Measurements from ENCODE around the gene OARD1.

OARD1 gene

DNA sequence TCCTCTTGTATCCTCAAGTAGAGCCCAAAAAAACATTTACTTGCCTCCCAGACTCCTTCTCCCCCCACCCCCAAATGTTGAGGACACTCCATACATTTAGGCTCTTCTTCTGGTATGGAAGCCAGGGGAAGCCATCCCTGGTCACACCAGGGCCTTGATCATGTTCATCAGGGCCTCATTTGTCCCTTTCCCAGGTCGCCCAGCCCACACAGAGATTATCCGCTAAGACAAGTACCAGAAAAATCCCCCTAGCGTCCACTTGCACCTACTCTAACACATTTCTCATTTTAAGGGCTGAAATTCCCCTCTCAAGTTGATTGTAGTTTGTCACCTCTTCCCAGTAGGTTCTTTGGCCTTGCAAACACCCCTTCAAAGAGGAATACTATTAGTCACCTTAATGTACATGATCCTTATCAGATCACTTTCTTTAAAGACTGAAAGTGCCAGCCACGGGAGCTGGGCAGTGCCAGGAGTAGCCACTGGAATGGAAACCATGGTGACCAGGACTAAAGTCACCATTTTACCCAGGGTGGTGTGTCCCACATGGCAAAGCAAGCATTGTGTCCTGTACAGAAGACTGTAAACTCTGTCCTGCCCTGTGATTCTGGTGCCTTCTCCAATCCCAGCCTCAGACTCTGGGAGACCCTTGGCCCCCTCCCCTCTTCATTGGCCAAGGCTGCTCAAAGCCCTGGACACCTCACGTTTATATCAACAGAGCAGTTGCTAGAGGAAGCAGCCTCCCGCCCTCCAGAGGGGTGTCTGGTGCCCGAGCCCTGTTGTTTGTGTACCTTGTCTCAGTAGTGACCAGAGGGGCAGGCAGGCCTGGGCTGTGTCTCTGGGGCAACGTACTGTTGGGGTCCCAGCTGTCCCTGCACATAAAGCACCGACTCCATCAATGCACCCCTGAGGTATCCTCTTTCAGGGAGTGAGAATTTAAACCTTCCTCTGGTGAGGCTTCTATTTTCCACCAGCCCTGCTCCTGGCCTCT is 24.1 kb downstream of the OARD1 start:
- no peak for DNase-seq

GRCh38 chr6:41047306-41047705 is 24.9 kb downstream of the OARD1 start:
- no peak for DNase-seq

- DNase-seq, result no peak
Observed at GRCh38 chr6:41046084-41046483, 26.1 kb downstream of the OARD1 start.

DNA sequence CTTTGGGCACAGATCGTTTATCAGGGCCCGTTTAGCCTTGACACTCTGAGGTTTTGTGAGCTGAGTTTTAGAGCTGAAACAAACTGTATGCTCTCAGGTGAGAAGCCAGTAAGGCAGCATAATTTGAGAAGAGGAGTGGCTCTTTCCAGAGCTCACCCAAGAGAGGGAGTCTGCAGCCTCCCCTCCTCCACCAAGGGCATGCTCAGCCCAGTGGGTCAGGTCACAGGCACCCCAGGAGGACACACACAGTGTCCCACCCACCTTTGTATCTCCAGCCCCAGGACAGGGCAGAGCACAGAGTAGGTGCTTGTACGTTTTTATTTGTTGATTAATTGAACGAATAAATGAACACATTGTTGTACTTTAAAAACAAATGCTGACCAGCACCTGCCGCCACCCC is 26.5 kb downstream of the OARD1 start:
- no peak for DNase-seq

- DNase-seq, result no peak
Observed at GRCh38 chr6:41043151-41043550, 29.0 kb downstream of the OARD1 start.

DNA sequence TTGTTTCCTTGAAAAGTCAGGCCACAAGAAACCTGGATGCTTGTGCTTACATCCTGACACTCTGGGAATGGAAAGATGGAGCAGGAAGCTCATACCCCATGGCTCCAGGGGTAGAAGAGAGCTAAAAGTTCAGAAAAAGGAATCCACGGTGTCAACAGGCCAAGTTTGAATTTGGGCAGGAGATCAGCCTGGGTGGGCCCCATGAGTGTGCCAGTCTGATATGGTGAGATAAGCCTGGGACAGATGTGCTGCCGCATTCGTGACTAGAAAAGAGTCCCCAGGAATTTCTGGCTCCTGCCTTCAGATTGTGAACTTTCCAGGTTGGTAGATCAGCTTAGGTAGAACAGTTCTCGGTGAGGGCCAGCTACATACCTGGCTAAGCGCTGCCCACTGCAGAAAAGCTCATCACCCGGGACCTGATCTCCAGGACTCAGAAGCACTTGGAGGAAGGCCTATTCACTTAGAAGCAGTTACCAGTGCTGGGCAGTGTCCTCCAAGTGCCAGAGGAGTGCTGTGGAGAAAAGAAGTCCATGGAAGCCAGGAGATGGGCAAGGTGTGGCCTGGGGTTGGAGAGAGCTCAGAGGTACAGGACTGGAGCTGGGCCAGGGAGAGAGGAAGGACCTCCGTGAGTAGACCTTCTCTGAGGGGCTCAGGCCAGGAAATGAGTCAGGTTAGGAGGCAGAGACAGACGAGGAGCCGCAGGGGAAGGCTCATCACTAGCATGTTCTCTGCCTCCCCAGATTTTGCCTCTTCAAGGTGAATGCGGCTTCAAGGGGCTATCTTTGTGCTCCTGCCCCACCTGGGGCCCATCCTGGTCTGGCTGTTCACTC is 29.7 kb downstream of the OARD1 start, which contains the start of gene TSPO2:
TSS of gene TSPO2 (plus strand) at position 242 of the 830 bp plus-strand sequence. CDS start at position 761, 519 bp downstream.
- no peak for DNase-seq

- DNase-seq, result no peak
Observed at GRCh38 chr6:41040940-41041536, 31.1 kb downstream of the OARD1 start.

- DNase-seq, result no peak
Observed at GRCh38 chr6:41040101-41040939, 31.8 kb downstream of the OARD1 start.

DNA sequence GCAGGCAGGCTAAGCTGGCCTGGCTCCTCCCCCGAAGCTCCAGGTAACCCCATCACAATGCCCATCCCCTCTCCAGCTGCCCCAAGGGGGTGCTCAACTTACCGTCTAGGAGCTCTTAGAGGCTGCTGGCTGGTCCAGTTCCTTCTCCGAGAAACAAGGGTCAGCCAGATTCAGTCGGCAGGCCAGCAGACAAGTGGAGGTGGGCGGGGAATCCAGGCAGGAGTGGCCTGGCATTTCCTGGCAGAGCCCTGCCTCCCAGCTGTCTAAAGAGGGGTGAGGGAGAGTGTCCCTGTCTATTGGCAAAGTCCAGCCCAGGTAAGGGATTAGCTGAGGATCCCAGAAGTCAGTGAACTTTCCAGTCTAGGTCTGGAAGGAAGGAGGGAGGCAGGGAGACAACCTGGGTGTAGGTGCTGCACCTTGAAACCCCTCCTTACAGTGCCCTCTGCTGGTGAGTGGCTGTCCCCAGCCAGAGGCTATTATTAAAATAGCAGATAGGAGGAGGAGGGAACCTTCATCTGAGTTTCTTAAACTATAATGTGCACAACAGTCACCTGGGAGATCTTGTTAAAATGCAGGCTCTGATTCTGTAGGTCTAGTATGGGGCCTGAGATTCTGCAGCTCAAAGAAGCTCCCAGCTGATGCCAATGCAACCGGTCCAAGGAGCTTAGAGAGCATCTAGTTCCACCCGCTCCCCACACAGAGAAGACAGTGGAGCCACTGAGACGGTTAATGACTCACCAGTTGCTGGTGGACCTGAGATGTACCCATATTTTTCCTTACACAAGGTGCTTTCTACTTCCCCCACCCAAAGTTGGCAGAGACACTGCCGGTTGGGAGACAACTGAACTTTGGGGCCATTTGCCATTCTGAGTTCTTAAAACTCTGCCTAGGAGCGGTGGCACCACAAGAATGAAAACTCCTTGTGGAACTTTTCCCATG is 32.8 kb downstream of the OARD1 start, which contains the start of gene UNC5CL:
TSS of gene UNC5CL (minus strand) at position 162 of the 939 bp plus-strand sequence. CDS start 4,147 bp downstream, outside the sequence.
- DNase-seq, result no peak

DNA sequence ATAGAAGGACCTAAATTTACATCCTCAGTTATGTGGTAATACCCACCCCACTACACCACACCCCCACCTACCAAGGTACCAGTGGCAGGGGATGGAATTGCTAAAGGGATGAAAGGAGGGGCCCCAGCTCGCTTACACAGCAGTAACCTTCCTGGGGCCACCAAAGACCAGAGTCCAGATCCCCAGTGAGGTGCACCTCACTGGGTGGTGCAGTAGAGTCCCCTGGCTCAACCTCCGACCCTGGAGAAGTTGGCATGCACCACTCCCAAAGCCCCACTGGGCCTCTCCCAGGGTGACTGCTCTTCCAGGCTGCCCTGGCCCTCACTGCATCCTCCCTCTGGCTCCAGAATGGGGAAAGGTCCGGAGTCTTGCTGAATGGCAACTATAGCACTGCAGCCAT is 34.0 kb downstream of the OARD1 start:
- no peak for DNase-seq

DNA sequence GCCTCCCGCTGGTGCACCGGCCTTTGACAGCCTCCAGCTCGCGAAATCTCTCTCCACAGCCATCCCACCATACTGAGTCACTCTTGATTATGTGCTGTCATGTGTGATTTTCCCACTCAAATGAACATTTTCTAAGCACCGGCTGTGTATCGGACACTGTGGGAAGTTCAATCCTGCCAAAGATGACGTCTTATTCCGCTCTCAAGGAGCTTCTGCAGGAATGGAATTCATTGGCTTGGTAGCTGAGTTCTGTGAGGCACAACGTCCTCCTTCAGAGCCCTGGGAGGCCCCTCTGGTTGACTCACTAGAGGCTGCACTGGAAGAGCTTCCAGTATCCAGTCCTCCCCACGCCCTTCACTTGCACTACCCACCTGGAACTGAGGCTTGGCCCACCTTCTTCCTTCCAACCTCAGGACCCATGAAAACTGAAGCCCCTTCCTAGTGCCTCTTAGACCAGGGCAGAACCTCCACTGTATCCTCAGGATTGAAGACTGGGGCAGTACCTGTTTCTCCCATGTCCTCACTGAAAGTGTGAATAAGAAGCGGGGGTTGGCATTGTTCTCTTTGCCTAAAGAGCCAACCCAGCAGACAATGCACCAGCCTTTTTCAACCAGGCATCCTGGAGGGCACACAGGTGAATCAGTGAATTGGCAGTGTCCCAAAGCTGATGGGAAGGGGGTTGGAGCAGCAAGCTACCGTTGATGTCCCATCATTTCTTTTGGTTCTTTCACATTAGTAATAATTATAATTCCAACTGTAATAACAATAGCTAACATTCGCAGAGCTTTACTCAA is 34.9 kb downstream of the OARD1 start:
- no peak for DNase-seq

DNA sequence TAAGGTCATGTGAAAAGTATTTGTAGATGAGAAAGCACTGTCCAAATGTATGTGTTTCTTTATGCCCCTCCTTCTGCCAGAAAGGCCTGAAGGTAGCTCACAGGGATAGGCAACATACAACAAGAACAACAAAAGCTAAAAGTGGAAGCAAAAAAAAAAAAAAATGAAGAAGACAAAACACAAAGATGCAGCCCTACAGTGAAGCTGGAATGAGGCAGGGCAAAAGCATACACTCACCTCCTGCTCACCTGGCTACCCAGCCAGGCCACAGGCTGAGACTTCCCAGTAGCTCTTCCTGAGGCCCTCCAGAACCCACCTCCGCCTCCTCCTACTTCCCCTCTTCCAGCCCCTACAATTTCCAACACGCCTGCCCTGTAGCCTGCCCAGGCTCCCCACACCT is 35.6 kb downstream of the OARD1 start:
- DNase-seq, result no peak

GRCh38 chr6:41036186-41036585 is 36.0 kb downstream of the OARD1 start:
- DNase-seq, result no peak

GRCh38 chr6:41033776-41034175 is 38.4 kb downstream of the OARD1 start:
- no peak for DNase-seq

DNA sequence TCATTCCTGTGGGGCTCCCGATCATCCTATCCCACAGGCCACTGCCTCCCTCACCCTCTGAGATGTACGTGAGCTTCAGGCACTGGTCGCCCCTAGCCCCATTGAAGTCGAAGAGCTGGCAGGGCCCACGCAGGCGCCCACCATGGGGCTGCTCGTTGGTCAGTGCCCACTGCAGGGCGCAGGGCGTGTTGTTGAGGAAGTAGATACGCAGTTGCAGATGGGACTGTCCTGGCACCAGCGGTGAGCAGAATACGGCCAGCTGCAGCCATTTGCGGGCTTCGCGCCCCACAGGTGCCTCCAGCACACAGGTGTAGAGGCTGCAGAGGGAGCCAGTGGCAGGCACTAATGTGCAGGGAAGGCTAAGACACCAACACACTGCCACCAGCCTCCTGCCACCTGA is 39.3 kb downstream of the OARD1 start:
- no peak for DNase-seq

DNA sequence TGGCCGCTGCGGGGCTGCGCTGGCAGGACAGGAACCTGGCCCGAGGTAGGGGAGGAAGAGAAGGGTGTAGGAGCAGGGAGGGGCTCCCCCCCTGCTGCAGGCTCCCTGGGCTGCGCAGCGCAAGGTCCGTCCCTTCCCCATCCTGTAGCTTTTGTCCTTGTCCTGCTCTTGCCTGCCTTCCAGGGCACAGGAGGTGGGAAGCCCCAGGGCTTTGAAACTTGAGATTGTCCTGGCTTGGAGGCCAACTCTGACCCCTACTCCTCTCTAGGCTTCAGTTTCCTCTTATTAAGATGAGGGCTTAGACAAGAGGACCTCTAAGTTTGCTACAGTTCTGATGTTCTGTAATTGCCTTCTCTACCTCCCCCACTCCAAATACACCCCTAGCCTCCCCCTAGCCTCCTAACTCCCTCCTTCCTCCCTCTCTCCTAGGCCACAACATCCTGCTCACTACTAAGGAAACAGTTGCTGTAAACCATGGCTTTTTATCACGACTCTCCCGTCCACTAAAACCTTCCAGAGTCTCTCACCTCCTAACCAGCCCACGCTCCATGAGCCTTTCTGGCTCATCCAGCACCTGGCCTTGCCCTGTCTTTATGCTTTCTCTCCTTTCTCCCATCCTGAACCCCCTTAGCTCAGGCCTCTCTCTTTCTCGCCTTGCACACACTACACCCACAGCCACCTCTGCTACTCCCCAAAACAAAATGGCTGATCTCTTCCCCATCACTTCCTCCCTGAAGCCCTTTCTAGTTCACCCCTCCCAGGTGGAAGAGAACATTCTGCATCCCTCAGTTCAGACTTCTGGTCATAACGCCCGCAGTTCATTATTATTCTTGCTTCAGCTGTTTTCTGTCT is 43.4 kb downstream of the OARD1 start:
- DNase-seq, result no peak

DNA sequence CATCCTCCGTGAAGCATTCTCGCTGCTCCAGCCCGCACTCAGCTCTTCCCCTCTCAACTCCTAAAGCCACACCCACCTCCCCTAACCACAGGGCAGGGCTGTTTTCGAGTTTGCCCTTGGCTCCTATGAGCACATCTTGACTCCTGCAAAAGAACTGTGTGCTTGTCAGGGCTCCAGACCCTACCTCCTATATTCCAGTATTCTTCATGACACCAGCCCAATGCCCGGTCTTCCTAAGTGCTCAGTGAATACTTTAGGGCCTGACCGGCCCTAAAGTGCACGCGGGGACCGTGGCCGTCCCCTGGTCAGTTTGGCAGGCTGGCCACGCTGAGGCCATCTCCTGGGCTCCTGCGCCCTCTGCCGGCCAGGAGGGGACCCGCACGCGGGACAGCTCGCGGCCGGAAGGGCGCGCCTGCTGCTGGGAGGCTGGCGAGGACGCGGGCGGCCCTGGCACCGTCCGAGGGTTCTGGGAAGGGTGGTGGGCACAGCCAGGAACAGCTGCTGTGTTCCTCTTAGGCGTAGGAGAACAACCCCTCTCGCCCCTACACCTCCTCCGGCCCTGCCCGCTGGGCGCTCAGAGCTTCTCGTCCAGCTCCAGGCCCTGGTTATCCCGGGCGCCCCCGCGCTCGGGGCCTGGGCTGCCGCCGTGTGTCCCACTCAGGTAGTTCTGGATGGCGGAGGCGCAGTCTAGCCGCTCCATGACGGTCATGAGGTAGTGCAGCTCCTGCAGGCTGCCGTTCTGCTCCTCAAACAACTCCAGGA is 44.2 kb downstream of the OARD1 start:
- DNase-seq, result no peak

DNA sequence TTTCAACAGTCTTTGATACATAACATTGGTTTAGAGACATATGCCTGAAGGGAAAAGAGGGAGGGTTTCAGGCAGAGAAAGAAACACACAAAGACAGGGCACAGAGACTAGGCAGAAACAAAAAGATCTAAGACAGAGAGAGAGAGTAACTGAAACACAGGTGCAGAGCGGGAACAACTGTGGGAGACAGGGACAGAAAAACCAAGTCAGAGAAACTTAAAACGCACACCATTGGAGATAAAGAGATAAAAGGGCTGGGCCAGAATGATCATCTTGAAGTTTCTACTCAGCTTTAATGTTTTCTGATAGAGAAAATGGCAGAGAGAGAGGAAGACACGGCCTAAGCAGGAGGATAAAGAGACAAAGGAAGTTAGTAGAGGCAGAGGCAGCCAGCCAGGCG is 44.9 kb downstream of the OARD1 start:
- no peak for DNase-seq
